Measurements from ENCODE around the gene LEKR1. TPM values are rescaled to one million over a fixed set of nuclear protein-coding genes. Genes with fewer than 3 reads are reported as not detected.
A peak's percentile ranks its signal among the peaks of the same experiment; 100 is the strongest.

Gene LEKR1
- total RNA-seq, 4 donors from 2014 or later = 1.7 TPM; not detected in 3

GRCh38 chr3:157077565-157077991 is 251.4 kb downstream of the LEKR1 start:
- ATAC-seq (ENCODE audit: low FRiP score) = peak; percentile 38
- no peak for TF ChIP-seq CTCF (IDR thresholded peaks at IDR 0.05)
- DNase-seq (ENCODE audit: low spot score) = no peak

GRCh38 chr3:157078131-157078810 is 252.1 kb downstream of the LEKR1 start:
- no peak for TF ChIP-seq CTCF (IDR thresholded peaks at IDR 0.05)
- no peak for ATAC-seq (ENCODE audit: low FRiP score)

GRCh38 chr3:157078811-157079185 is 252.6 kb downstream of the LEKR1 start:
- ATAC-seq (ENCODE audit: low FRiP score) (no peak), DNase-seq (ENCODE audit: low spot score) (no peak)
- TF ChIP-seq CTCF (IDR thresholded peaks at IDR 0.05) = no peak

More at GRCh38 chr3:157078131-157078810, 252.1 kb downstream of the LEKR1 start:
- no peak for DNase-seq (ENCODE audit: low spot score)

GRCh38 chr3:157079676-157080369 is 253.7 kb downstream of the LEKR1 start:
- DNase-seq (ENCODE audit: low spot score) = no peak
- TF ChIP-seq CTCF (IDR thresholded peaks at IDR 0.05) = no peak
- no peak for ATAC-seq (ENCODE audit: low FRiP score)

GRCh38 chr3:157081626-157082210 is 255.6 kb downstream of the LEKR1 start:
- ATAC-seq (ENCODE audit: low FRiP score) (peak; percentile 96), DNase-seq (ENCODE audit: low spot score) (peak; percentile 98)
- peak in 2 of 3 donors; percentile 81 to 95 for TF ChIP-seq CTCF (IDR thresholded peaks at IDR 0.05)

GRCh38 chr3:157082305-157082982 is 256.3 kb downstream of the LEKR1 start:
- ATAC-seq (ENCODE audit: low FRiP score) (no peak), DNase-seq (ENCODE audit: low spot score) (no peak)
- TF ChIP-seq CTCF (IDR thresholded peaks at IDR 0.05) = no peak
